IMR-90 (cell line): ENCODE measurements around the gene ZBTB39. TPM values are rescaled to one million over a fixed set of nuclear protein-coding genes. Genes with fewer than 3 reads are reported as not detected.

Source experiments
- ATAC-seq: fragments of 200-7000 bp; cut with Tn5 transposase; 2 replicates; pipeline ENCODE4 v1.9.1; 2020; ENCODE audit warnings: low read depth, mild to moderate bottlenecking, moderate library complexity
- BruUV-seq: library from RNA; stranded (reverse); fragments of 400-500 nt; replicated peaks from 2 replicates; lab custom pipeline; 2021; lab: Mats Ljungman, UMichigan
- CTCF ChIA-PET: fragments of 300-600 bp; formaldehyde crosslinking; extraction: SDS; loops from one replicate; lab custom pipeline; 2021; ENCODE audit warnings: antibody characterized with exemption; lab: Yijun Ruan, JAX
- POLR2A ChIA-PET: fragments of 300-600 bp; sonication (Branson Sonifier 250); formaldehyde crosslinking; loops from one replicate; lab custom pipeline; 2022; ENCODE audit warnings: antibody characterized with exemption; ENCODE audit not compliant: unreplicated experiment; lab: Charles Lee
- DNase-seq: peaks from one replicate; pipeline ENCODE4 v3.0.0; 2013
- H2AFZ ChIP-seq: replicated peaks from 2 replicates; pipeline ENCODE3; 2013; ENCODE audit warnings: low read length, mild to moderate bottlenecking; ENCODE audit not compliant: poor library complexity
- H2AK5ac ChIP-seq: 2 replicates; pipeline ENCODE4 v1.6.1; 2013; ENCODE audit warnings: low read depth, low read length, inconsistent platforms
- H2AK9ac ChIP-seq: replicated peaks from 2 replicates; pipeline ENCODE3; 2013; ENCODE audit warnings: mild to moderate bottlenecking, low read depth, low read length, moderate library complexity; ENCODE audit not compliant: poor library complexity
- H2BK120ac ChIP-seq: 2 replicates; pipeline ENCODE4 v1.6.1; 2013; ENCODE audit warnings: low read depth, low read length, inconsistent platforms
- H2BK15ac ChIP-seq: 3 replicates; pipeline ENCODE4 v1.6.1; 2013; ENCODE audit warnings: low read depth, low read length, inconsistent platforms
- H2BK20ac ChIP-seq: 2 replicates; pipeline ENCODE4 v1.6.1; 2013; ENCODE audit warnings: low read depth, mild to moderate bottlenecking, inconsistent platforms, low read length, moderate library complexity
- H2BK5ac ChIP-seq: 2 replicates; pipeline ENCODE4 v1.6.1; 2013; ENCODE audit warnings: mild to moderate bottlenecking, low read depth, low read length, inconsistent platforms; ENCODE audit not compliant: poor library complexity, severe bottlenecking
- H3K14ac ChIP-seq: replicated peaks from 2 replicates; pipeline ENCODE4 v1.6.1; 2013; ENCODE audit warnings: low read depth, low read length, inconsistent platforms
- H3K18ac ChIP-seq: 2 replicates; pipeline ENCODE4 v1.6.1; 2013; ENCODE audit warnings: low read depth, low read length, control low read depth
- H3K23ac ChIP-seq: 2 replicates; pipeline ENCODE4 v1.6.1; 2013; ENCODE audit warnings: low read depth, low read length, inconsistent platforms
- H3K27ac ChIP-seq: 2 replicates; pipeline ENCODE4 v1.5.1; 2013; ENCODE audit warnings: mild to moderate bottlenecking, control low read depth, low read length; ENCODE audit not compliant: insufficient read depth
- H3K27me3 ChIP-seq: 2 replicates; pipeline ENCODE4 v1.6.1; 2013; ENCODE audit warnings: low read length; ENCODE audit not compliant: control insufficient read depth, insufficient read depth
- H3K36me3 ChIP-seq: 2 replicates; pipeline ENCODE4 v1.6.1; 2013; ENCODE audit warnings: low read length, mixed read lengths; ENCODE audit not compliant: control insufficient read depth, insufficient read depth
- H3K4ac ChIP-seq: 2 replicates; pipeline ENCODE4 v1.6.1; 2013; ENCODE audit warnings: low read depth, low read length, inconsistent platforms
- H3K4me1 ChIP-seq: 2 replicates; pipeline ENCODE4 v1.6.1; 2013; ENCODE audit warnings: low read length, mixed read lengths; ENCODE audit not compliant: control insufficient read depth, insufficient read depth
- H3K4me2 ChIP-seq: 2 replicates; pipeline ENCODE4 v1.6.1; 2013; ENCODE audit warnings: low read depth, mild to moderate bottlenecking, control low read depth, low read length, moderate library complexity
- H3K4me3 ChIP-seq: 2 replicates; pipeline ENCODE4 v1.5.1; 2013; ENCODE audit warnings: low read depth, mild to moderate bottlenecking, control low read depth, low read length, moderate library complexity; ENCODE audit not compliant: insufficient read depth
- H3K56ac ChIP-seq: 2 replicates; pipeline ENCODE4 v1.6.1; 2013; ENCODE audit warnings: low read length, inconsistent platforms; ENCODE audit not compliant: insufficient read depth; ENCODE audit errors: extremely low read depth
- H3K79me1 ChIP-seq, 2 experiments: 2 replicates each; pipeline ENCODE4 v1.6.1; 2013; ENCODE audit warnings: low read length in 2 of 2, inconsistent platforms in 1 of 2, low read depth in 1 of 2
- H3K9ac ChIP-seq: 2 replicates; pipeline ENCODE4 v1.6.1; 2013; ENCODE audit warnings: low read depth, low read length, control low read depth
- H3K9me1 ChIP-seq: 2 replicates; pipeline ENCODE4 v1.6.1; 2013; ENCODE audit warnings: low read length, inconsistent platforms; ENCODE audit not compliant: insufficient read depth
- H3K9me3 ChIP-seq: 2 replicates; pipeline ENCODE4 v1.6.1; 2013; ENCODE audit warnings: low read length; ENCODE audit not compliant: control insufficient read depth, insufficient read depth
- H4K20me1 ChIP-seq: 2 replicates; pipeline ENCODE4 v1.6.1; 2013; ENCODE audit warnings: low read length, inconsistent platforms; ENCODE audit not compliant: insufficient read depth
- H4K5ac ChIP-seq: 2 replicates; pipeline ENCODE4 v1.6.1; 2013; ENCODE audit warnings: mild to moderate bottlenecking, low read depth, low read length, control low read depth
- H4K8ac ChIP-seq, 2 experiments: 2 replicates each; pipeline ENCODE4 v1.6.1; 2013; ENCODE audit warnings: low read depth in 2 of 2, low read length in 2 of 2, control low read depth in 1 of 2, inconsistent platforms in 1 of 2
- H4K91ac ChIP-seq: 2 replicates; pipeline ENCODE4 v1.6.1; 2013; ENCODE audit warnings: low read depth, low read length, inconsistent platforms; ENCODE audit not compliant: insufficient read depth
- CHD1 ChIP-seq: IDR thresholded peaks from 2 replicates; pipeline ENCODE4 v1.6.1; 2012; ENCODE audit warnings: low read depth, low read length, improper control_type of control experiment
- CTCF ChIP-seq: conservative IDR thresholded peaks from 2 replicates; pipeline ENCODE4 v1.5.1; 2012; ENCODE audit warnings: mild to moderate bottlenecking, low read depth, low read length, improper control_type of control experiment
- MAFK ChIP-seq: IDR thresholded peaks from 2 replicates; pipeline ENCODE4 v1.6.1; 2012; ENCODE audit warnings: low read depth, low read length, improper control_type of control experiment
- MAZ ChIP-seq: IDR thresholded peaks from 2 replicates; pipeline ENCODE4 v1.6.1; 2012; ENCODE audit warnings: low read depth, mild to moderate bottlenecking, low read length, improper control_type of control experiment, moderate library complexity, borderline replicate concordance
- MXI1 ChIP-seq: IDR thresholded peaks from 2 replicates; pipeline ENCODE4 v1.6.1; 2012; ENCODE audit warnings: low read depth, mild to moderate bottlenecking, low read length, moderate library complexity, borderline replicate concordance
- POLR2A ChIP-seq: IDR thresholded peaks from 2 replicates; pipeline ENCODE4 v1.6.1; 2012; ENCODE audit warnings: mild to moderate bottlenecking, low read depth, low read length
- RAD21 ChIP-seq: IDR thresholded peaks from 2 replicates; pipeline ENCODE4 v1.6.1; 2012; ENCODE audit warnings: low read length, improper control_type of control experiment
- SMC3 ChIP-seq: fragments of 150-350 bp; IDR thresholded peaks from 2 replicates; pipeline ENCODE4 v1.6.1; 2016; ENCODE audit warnings: low read depth, mild to moderate bottlenecking, antibody characterized with exemption, low read length, moderate library complexity
- WGBS, 2 experiments: methylation state at CpG; one replicate each; pipeline versions ENCODE4 v1.1.5 to v1.1.7; 2013; ENCODE audit warnings: missing lambda C conversion rate in 2 of 2; ENCODE audit not compliant: insufficient read length in 1 of 2; ENCODE audit errors: extremely low coverage in 2 of 2; 5-methylcytosine and 5-hydroxymethylcytosine counted together
- dilution Hi-C: fragments of 300-500 bp; cut with HindIII; formaldehyde crosslinking; loops from one replicate; pipeline ENCODE4 v1.14.3; 2018; ENCODE audit warnings: low sequenced_read_pairs; ENCODE audit not compliant: unreplicated experiment
- in situ Hi-C: fragments of 300-500 bp; cut with MboI; formaldehyde crosslinking; loops from 3 replicates; pipeline ENCODE4 v1.14.3; 2019; ENCODE audit warnings: low sequenced_read_pairs, inconsistent platforms, mixed read lengths
- intact Hi-C: fragments of 100-400 bp; cut with micrococcal nuclease; formaldehyde crosslinking; loops from 2 replicates; pipeline ENCODE4 v1.10.0; 2022
- polyA plus RNA-seq, 3 experiments: library from polyadenylated mRNA; depleted of rRNA; stranded (reverse); fragments of >200 nt; gene quantifications; 2 replicates each; pipeline ENCODE4 v1.2.3, GENCODE V29; 2012; ENCODE audit warnings: low replicate concordance in 1 of 3
- total RNA-seq: library from RNA; depleted of rRNA; stranded (reverse); fragments of >200 nt; gene quantifications from 2 replicates; pipeline ENCODE4 v1.2.3, GENCODE V29; 2012

ZBTB39 gene
- total and polyA plus RNA-seq, 2 of the 4 experiments (the other 2 are of a cell fraction): 4.0 to 5.2 TPM

DNA sequence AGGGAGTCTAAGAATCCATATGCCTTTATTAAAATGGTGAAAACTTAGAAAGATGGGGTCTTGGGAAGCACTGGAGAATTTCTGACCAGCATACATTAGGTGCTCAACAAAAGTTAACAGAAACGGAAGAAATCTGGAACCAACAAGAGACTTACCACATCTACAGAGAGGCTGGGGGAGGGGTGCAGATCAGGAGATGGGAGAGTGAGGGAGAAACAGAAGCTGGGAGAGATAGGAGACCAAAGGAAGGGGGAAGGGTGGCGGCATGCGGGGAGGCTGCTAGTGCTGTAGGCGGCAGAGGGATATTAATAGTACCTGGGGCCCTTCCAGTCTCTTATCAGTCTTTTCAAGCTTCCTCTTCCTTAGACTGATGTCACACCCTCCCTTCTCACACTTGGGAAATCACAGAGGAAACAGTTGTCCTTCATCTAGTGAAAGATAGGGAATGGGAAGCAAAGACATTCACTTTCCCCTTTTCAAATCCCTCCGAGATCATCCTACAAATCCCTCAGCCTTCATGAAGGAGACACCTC lies 18.1 kb downstream of the ZBTB39 start (continued):
- TF ChIP-seq SMC3 (no peak), MAFK (no peak), POLR2A (no peak)

GRCh38 chr12:56987551-56988053 lies 18.7 kb downstream of the ZBTB39 start:
- peak overlapping the region in 1 of 2 experiments; percentile 34; a peak in 1 of 4 replicates for H4K8ac ChIP-seq
- no CpG with 5 or more reads among the region's 11 CpGs for WGBS, 2 experiments
- peaks cover 3% of the 10 kb centered on the region; the same call in 1 of the 2 replicates for H4K20me1 ChIP-seq
- no peaks in the 10 kb centered on the region for H3K9me1 ChIP-seq
- no peak overlapping the region for H2BK15ac ChIP-seq
- H2AK5ac ChIP-seq: no peak overlapping the region
- no peak overlapping the region for H3K18ac ChIP-seq
- ChIA-PET POLR2A (interaction anchor here (0.6 kb wide), 1 partner anchor 101 kb away, joined by 3 read pairs; the partner anchor contains the start of gene NAB2), CTCF (interaction anchor here (0.5 to 3.5 kb wide), 7 partner anchors 107 to 478 kb away, joined by 3 to 15 read pairs (median 3); partner anchors contain the start of gene HSD17B6)
- no peak overlapping the region for H2BK20ac ChIP-seq
- peak overlapping the region; percentile 66 for H2AFZ ChIP-seq
- no peak overlapping the region for H3K4ac ChIP-seq
- no peaks in the 10 kb centered on the region for H3K9me3 ChIP-seq
- H3K9ac ChIP-seq: no peak overlapping the region
- peaks cover 2% of the 10 kb centered on the region; the same call in 1 of the 2 replicates for H3K27me3 ChIP-seq
- H3K4me2 ChIP-seq: no peak overlapping the region; the same call in 1 of the 2 replicates
- BruUV-seq: no TSS peak
- H3K23ac ChIP-seq: no peak overlapping the region
- DNase-seq (peak; percentile 65), ATAC-seq (peak; percentile 94)
- H2AK9ac ChIP-seq: peak overlapping the region; percentile 4
- TF ChIP-seq CTCF (peak; percentile 92), RAD21 (peak; percentile 84), MXI1 (no peak), CHD1 (no peak; the same call in 1 of the 2 replicates), SMC3 (peak; percentile 88), MAZ (peak; percentile 62; the same call in 1 of the 2 replicates)
- H3K27ac ChIP-seq: no peak overlapping the region
- H3K36me3 ChIP-seq: no peaks in the 10 kb centered on the region
- peaks cover 4% of the 10 kb centered on the region for H3K4me1 ChIP-seq
- no peak overlapping the region for H3K56ac ChIP-seq
- no peaks in the 10 kb centered on the region for H3K79me1 ChIP-seq
- no peak overlapping the region for H2BK120ac ChIP-seq
- no peak overlapping the region for H3K14ac ChIP-seq
- intact Hi-C loops (loop anchor here (1.0 kb wide), 3 partner anchors 147 to 230 kb away; partner anchors contain the start of gene HSD17B6), dilution Hi-C loops (no loop called here), in situ Hi-C loops (loop anchor here (5.0 to 25.0 kb wide), 2 partner anchors 225 to 475 kb away; partner anchors contain the start of genes HSD17B6 and RBMS2)
- H4K91ac ChIP-seq: no peak overlapping the region
- H2BK5ac ChIP-seq: no peak overlapping the region
- H4K5ac ChIP-seq: no peak overlapping the region
- no peak overlapping the region for H3K4me3 ChIP-seq
